H7 (cell line): ENCODE data around the gene OSTN. TPM values are rescaled to one million over a fixed set of nuclear protein-coding genes. Genes with fewer than 3 reads are reported as not detected.
"Not testable (repeated sequence)": the region's sequence is repeated elsewhere in the genome, so short reads cannot be mapped to it uniquely, and the experiment has no call there.

ENCODE experiments used
- DNase-seq: peaks from one replicate; pipeline ENCODE4 v3.0.0; 2012
- H3K27me3 ChIP-seq: 2 replicates; pipeline ENCODE4 v1.6.0; 2011; ENCODE audit warnings: mild to moderate bottlenecking, low read length; ENCODE audit not compliant: control insufficient read depth, insufficient read depth
- H3K36me3 ChIP-seq: replicated peaks from 2 replicates; pipeline ENCODE4 v1.5.1; 2011; ENCODE audit warnings: low read length; ENCODE audit not compliant: control insufficient read depth, insufficient read depth
- H3K4me3 ChIP-seq: 2 replicates; pipeline ENCODE4 v1.5.1; 2011; ENCODE audit warnings: low read depth, mild to moderate bottlenecking, control low read depth, low read length, moderate library complexity; ENCODE audit not compliant: insufficient read depth
- total RNA-seq: library from RNA; depleted of rRNA; stranded (reverse); fragments of >200 nt; shearing (Covaris generic); gene quantifications from 2 replicates; pipeline ENCODE4 v1.2.3, GENCODE V29; 2014

Gene OSTN
- total RNA-seq, 1 experiment from 2014 or later: not detected

DNA sequence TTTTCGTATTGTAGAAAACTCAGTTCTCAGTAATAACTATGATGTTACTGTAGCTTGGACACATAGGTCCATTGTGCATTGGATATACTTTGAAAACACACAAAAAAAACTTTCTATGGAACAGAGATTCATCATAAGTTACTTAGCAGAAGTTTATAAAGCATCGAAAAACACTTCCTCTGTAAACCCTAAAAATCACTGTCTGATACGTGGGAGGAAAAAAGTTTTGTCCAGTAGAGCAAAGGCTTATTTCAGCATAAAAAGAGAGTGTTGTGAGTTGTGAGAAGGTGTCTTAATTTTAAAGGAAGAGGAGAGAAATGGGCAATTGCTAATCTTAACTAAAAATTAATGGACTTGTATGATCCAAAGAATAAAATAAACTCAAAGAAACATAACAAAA lies 64.8 kb downstream of the OSTN start:
- Histone ChIP-seq H3K27me3 (no peaks in the 10 kb centered on the region), H3K4me3 (no peak overlapping the region), H3K36me3 (no peaks in the 10 kb centered on the region)
- no peak for DNase-seq

DNA sequence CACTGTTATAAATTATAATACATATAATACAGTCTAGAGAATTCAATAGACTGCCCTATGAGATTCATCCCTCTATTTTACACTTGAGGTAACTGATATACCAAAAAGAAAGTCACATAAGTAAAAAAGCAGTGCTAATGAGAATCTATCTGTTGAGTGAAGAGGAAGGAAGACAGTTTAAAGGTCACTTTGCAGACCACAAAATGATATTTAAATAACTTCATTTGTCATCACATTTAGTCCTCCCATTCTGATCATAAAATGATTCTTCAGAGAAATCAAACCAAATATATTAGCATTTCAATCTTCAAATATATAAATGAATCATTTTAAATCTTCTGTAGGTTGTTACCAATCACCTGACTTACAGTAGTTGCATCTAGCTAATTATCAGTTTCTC lies 69.7 kb downstream of the OSTN start:
- no peaks in the 10 kb centered on the region for H3K36me3 ChIP-seq
- H3K4me3 ChIP-seq: no peak overlapping the region
- no peaks in the 10 kb centered on the region for H3K27me3 ChIP-seq
- no peak for DNase-seq

DNA sequence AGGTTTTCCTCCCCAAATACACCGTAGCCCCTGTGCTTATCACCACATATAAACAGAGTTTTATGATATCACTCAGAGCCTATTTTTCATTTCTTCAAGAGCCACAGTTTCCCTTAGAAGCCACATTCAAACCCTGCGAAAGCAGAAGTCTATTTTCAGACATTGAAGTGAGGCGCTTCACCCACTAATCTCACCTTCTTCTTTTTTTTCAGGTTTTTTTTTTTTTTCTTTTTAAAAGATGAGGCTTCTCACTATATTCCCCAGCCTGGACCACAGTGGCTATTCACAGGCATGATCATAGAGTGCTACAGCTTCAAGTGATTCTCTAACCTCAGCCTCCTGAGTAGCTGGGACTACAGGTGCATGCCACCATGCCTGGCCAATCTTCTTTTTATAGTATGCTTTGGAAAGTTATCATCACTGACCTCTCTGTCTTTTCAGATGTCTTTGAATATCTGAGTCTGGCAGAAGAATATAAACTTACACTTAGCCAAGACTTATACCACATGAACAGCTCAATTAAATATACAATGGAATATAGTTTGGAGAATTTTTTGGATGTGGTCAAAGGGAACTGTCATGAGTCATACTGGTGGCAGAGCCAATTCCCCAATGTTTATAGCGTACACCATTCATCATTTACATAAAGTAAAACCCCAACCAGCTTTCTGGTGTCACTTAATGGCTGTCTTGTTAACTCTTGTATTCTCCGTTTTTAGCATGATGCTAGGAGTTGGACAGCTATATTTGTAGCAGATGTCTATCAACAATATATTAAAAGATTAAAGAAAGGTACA lies 70.4 kb downstream of the OSTN start:
- Histone ChIP-seq H3K36me3 (no peaks in the 10 kb centered on the region), H3K4me3 (no peak overlapping the region), H3K27me3 (no peaks in the 10 kb centered on the region)
- DNase-seq: no peak

DNA sequence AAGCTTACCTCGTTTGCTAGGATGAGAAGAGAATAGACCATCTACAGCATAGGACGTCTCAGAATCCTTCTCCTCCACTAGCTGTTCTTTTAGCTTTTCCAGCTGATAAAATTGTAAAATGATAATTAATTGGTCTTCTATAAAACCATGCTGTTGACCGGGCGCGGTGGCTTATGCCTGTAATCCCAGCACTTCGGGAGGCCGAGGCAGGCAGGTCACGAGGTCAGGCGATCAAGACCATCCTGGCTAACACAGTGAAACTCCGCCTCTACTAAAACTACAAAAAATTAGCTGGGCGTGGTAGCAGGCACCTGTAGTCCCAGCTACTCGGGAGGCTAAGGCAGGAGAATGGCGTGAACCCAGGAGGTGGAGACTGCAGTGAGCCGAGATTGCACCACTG lies 76.2 kb downstream of the OSTN start:
- not testable (repeated sequence) for H3K4me3 ChIP-seq, H3K36me3 ChIP-seq, DNase-seq, H3K27me3 ChIP-seq

DNA sequence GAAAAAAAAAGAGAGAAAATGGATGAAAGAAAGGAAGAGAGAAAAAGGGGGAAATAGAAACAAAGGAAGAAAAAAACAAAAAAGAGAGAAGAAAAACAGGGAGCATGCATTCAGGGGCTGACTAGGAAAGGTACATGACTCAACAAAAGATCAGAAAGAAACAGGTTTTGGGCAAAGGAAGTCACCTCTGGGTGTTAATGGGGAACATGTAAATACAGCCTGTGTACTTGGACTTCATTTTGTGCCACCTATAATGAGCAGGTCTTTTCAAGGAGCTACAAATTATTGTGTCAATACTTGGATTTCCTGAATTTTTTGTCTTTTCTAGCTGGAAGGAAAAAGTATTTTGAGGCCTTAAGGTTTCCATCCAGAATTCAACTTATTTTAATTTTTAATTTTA lies 76.7 kb downstream of the OSTN start:
- no peak for DNase-seq
- H3K4me3 ChIP-seq: no peak overlapping the region
- no peaks in the 10 kb centered on the region for H3K27me3 ChIP-seq
- H3K36me3 ChIP-seq: no peaks in the 10 kb centered on the region

DNA sequence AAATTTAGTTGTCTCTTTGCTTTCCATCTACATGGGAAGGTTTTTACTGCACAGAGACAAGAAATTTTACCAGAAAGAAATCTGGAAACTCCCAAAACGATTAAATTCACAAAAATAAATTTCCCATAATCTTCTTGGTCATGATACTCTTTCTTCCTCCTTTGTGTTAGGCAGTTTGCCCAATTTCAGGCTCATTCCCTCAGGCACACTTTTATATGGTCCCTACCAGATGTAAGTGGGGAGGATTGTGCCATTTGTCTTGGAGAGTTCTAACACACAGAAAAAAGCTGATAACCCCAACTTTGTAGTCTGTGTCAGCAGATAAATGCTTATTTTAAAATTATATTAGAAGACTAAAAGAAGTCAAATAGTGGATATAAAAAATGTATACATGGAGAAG lies 81.1 kb downstream of the OSTN start:
- Histone ChIP-seq H3K27me3 (no peaks in the 10 kb centered on the region), H3K36me3 (no peaks in the 10 kb centered on the region)
- no peak for DNase-seq

DNA sequence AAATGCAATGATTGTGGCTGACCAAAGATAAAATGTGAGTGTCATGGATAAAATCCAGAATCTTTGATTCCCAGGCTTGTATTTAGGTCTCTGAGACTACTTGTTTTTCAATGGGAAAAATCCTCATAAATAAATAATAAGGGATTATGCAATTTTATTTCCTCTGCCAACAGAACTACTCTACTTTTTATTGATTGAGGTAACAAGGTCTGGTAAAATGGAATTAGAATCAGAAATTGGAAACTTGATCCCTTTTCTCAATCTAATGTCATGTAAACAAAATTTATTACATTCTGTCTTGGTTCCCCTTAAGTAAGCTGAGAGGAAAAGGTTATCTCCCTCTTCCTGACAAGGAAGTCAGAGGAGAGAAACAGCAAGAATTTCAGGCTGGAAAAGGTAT lies 81.8 kb downstream of the OSTN start:
- H3K36me3 ChIP-seq: no peaks in the 10 kb centered on the region
- DNase-seq: no peak
- no peaks in the 10 kb centered on the region for H3K27me3 ChIP-seq
- no peak overlapping the region for H3K4me3 ChIP-seq

More for the DNA sequence above, 81.1 kb downstream of the OSTN start:
- H3K4me3 ChIP-seq: no peak overlapping the region

DNA sequence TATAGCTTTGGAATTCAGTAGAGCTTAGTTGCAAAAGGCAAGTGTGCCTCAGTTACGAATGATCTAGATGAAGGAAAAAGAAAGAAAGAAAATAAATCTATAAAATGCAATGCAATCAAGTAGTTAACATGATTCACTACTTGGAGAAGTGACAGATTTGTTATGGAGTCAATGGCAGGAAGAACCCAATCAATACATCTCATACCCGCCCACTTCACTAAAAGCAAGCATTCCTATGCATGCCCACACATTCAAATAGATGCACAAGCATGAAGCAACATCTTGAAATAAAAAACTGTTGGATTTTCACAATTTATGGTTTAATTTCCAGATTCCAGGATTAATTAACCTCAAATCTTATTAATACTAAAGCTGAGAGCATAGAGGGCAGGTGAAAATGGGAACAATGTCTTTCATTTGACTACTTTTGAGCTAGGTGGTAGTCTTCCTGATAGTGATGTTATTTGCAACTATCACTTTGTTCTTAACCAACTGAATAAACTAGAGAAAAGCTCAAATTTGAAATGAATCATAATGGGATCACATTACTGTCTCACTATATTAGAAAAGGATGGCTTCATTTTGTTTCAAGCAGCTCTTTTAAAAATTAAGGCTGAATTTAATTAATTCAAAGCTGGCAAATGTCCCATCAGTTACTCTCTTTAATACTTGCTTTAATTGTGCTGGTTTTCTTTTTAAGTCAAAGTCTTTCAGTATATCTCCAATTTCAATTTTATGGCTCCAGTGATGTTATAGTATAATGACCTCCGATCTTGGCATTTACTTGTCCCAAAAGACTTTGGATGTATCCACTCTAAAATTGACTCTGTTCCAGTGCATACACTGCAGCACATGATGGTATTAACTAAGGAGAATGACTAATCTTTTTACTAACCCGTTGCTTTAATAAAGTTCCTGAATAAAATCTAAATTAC lies 83.5 kb downstream of the OSTN start:
- Histone ChIP-seq H3K36me3 (no peaks in the 10 kb centered on the region), H3K4me3 (no peak overlapping the region), H3K27me3 (no peaks in the 10 kb centered on the region)
- DNase-seq: no peak

DNA sequence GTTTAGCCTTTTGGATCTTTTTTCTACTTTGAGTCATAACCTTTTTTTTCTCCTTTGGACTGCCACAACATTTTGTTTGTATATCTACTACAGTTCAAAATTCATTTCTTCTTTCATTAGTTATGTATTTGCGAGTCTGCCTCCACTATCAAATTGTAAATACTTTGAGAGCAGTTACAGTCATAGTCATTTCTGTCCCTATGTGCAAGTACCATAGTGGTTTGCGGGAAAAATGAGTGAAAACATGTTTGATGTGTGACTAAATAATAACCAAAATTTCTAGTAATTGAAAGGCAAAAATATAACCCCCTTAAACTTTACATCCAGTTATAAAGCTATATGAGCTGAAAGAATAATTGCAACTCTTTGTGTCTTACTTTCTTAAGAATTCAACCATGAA lies 84.4 kb downstream of the OSTN start:
- H3K4me3 ChIP-seq: no peak overlapping the region
- H3K36me3 ChIP-seq: no peaks in the 10 kb centered on the region
- no peak for DNase-seq
- no peaks in the 10 kb centered on the region for H3K27me3 ChIP-seq

DNA sequence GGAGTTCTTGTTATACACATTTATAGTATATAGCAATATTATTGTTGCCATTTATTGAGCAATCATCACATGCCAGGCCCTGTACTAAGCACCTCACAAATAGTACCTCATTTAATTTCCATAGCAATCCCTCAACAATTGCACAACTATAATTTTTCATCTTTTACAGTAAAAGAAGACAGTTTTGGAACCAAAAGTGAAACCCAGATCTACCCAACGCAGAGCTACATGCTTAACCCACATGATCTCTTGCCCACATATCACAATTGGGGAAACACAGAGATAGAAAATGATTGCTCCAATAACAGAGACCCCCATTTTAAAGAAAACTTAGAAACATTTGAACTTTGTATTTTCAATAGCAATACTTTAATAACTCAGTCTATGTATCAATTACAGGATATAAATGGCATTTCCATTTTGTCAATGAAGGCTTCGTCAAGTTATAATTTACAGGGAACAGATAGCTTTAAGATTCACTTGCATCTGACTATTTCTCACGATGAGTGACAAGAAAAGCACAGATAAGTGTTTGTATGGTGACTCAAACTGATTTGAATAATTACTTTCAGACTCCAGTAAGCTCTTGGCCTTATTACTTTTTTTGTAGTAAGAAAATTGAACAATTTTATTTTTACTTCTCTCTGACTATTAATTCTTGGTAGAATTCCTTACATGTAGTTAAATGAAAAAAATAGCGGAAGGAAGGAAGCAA lies 91.4 kb downstream of the OSTN start:
- H3K36me3 ChIP-seq: no peaks in the 10 kb centered on the region
- no peaks in the 10 kb centered on the region for H3K27me3 ChIP-seq
- H3K4me3 ChIP-seq: no peak overlapping the region
- no peak for DNase-seq

DNA sequence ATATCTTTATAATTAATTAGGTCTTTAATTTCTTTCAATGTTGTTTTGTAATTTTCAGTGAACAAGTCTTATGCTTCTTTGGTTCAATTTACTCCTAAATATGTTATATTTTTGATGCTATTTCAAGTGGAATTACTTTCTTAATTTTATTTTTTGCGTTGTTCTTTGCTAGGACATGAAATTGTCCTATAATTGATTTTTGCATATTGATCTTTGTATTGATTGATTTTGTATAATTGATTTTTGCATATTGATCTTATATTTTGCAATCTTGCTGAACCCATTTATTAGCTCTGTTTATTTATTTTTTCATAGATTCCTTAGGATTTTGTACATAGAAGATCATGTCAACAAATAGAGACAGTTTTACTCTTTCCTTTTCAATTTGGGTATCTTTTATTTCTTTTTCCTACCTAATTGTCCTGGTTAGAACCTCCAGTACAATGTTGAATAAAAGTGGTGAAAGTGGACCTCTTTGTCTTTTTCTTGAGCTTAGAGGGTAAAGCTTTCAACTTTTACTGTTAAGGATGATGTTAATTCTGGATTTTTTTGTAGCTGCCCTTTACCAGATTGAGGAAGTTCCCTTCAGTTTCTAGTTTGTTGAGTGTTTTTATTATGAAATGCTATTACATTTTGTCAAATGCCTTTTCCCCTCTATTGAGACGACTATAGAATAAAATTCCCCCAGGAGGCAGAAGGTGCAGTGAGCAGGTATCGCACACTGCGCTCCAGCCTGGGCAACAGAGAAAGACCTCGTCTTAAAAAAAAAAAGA lies 93.4 kb downstream of the OSTN start:
- Histone ChIP-seq H3K27me3 (no peaks in the 10 kb centered on the region), H3K4me3 (no peak overlapping the region), H3K36me3 (no peaks in the 10 kb centered on the region)
- DNase-seq: no peak

DNA sequence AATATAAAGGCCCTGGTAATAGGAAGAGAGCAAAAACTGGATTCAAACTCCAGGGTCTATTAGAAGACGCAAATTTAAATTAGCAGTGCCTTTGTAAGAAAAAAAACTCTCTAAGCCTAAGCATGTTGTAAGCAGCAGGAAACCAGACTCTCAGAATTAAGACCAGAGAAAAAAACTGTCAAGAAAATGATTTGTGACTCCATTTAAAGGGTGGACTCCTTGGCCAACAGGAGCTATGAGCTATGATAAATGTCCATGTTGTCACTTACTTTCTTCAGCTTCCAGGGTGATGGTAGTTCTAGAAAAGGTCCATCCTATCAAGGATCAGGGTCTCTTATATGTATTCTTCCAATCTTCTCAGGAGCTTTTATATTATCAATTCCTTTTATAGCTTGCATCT lies 95.2 kb downstream of the OSTN start:
- no peak for DNase-seq
- H3K36me3 ChIP-seq: no peaks in the 10 kb centered on the region
- no peak overlapping the region for H3K4me3 ChIP-seq
- no peaks in the 10 kb centered on the region for H3K27me3 ChIP-seq

DNA sequence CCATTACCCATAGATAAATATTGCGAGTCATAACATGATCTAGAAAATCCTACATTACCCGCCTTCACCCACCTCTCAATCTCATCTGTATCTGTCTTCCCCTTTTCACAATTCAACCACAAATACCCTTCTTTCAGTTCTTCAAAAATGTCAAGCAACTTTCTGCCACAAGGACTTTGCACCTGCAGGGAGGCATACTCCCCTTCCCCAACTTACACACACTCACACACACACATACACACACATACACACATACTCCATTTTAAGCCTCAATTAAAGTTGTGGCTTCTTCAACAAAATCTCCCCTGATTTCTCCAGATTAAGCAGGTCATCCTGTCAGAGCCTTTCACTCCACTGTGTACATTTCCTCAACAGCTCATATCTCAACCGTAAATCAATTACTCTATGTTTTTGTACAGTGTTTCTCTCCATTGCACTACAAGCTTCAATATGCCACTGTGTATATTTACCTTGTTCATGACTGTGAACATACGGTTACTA lies 97.0 kb downstream of the OSTN start:
- DNase-seq: no peak
- Histone ChIP-seq H3K27me3 (no peaks in the 10 kb centered on the region), H3K36me3 (no peaks in the 10 kb centered on the region), H3K4me3 (no peak overlapping the region)

DNA sequence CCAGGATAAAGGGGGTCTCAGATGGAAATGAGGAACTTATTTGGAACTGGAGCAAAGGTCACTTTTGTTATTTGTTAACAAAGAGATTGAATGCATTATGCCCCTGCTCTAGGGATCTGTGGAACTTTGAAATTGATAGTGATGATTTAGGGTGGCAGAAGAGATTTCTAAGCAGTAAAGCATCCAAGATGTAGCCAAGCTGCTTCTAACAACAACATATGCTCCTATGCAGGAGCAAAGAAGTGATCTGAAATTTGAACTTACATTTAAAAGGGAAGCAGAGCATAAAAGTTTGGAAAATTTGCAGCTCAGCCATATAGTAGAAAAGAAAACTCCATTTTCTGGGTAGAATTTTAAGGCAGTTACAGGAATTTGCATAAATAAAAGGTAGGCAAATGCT lies 99.8 kb downstream of the OSTN start:
- DNase-seq: no peak
- Histone ChIP-seq H3K4me3 (no peak overlapping the region), H3K36me3 (no peaks in the 10 kb centered on the region), H3K27me3 (no peaks in the 10 kb centered on the region)
